K562 (cell line): ENCODE results near the gene DEK. TPM values are rescaled to one million over a fixed set of nuclear protein-coding genes. Genes with fewer than 3 reads are reported as not detected.

Experiments used
- ATAC-seq: fragments of 200-7000 bp; cut with Tn5 transposase; 3 replicates; pipeline ENCODE4 v1.9.1; 2020; ENCODE audit warnings: moderate library complexity
- BruUV-seq: library from RNA; stranded (reverse); fragments of 400-500 nt; replicated peaks from 2 replicates; lab custom pipeline; 2021; lab: Mats Ljungman, UMichigan
- CTCF ChIA-PET: fragments of 300-600 bp; formaldehyde crosslinking; extraction: SDS; loops from one replicate; lab custom pipeline; 2021; ENCODE audit warnings: low intra/inter-chr PET ratio; lab: Yijun Ruan, JAX
- POLR2A ChIA-PET: fragments of 300-600, 350-650 bp; sonication (Branson Sonifier 250); formaldehyde crosslinking; extraction: SDS; loops from one replicate; lab custom pipeline; 2021; ENCODE audit warnings: antibody characterized with exemption, inconsistent platforms; lab: Yijun Ruan, JAX
- DNase-seq, 4 experiments: peaks; one replicate each; pipeline versions ENCODE4 v3.0.0 to v3.0.0-alpha.2; 2011 to 2018; ENCODE audit warnings: low spot score in 3 of 4, mixed read lengths in 3 of 4; ENCODE audit errors: extremely low read depth in 1 of 4
- FAIRE-seq: peaks from 2 replicates; lab custom pipeline; 2011; peaks lifted over from hg19 to GRCh38; lab: Jason Lieb, UNC
- H2AFZ ChIP-seq: 2 replicates; pipeline ENCODE4 v1.6.0; 2011; ENCODE audit warnings: low read depth, low read length, control low read depth, inconsistent platforms
- H3K27ac ChIP-seq: fragments of 200-600 bp; 3 replicates; pipeline ENCODE4 v1.8.0; 2011; ENCODE audit warnings: low read depth, mild to moderate bottlenecking, control low read depth, inconsistent platforms, low read length, moderate library complexity, mixed read lengths; ENCODE audit errors: extremely low read depth
- H3K27me3 ChIP-seq, 2 experiments: fragments of 300-600 bp in 1 of 2; 2 replicates in 1 of 2; 3 replicates in 1 of 2; pipeline versions ENCODE4 v1.6.0 to v1.8.0; 2011; ENCODE audit warnings: inconsistent platforms in 2 of 2, low read length in 2 of 2, mild to moderate bottlenecking in 1 of 2, mixed read lengths in 1 of 2, moderate library complexity in 1 of 2; ENCODE audit not compliant: control insufficient read depth in 2 of 2, insufficient read depth in 2 of 2
- H3K36me3 ChIP-seq: fragments of 300-600 bp; 3 replicates; pipeline ENCODE4 v1.8.0; 2011; ENCODE audit warnings: mild to moderate bottlenecking, low read length, inconsistent platforms; ENCODE audit not compliant: control insufficient read depth, insufficient read depth
- H3K4me1 ChIP-seq, 2 experiments: fragments of 200-600 bp in 1 of 2; replicated peaks in 1 of 2; 2 replicates in 1 of 2; 3 replicates in 1 of 2; pipeline versions ENCODE4 v1.5.1 to v1.8.0; 2011; ENCODE audit warnings: inconsistent platforms in 2 of 2, low read length in 2 of 2, mild to moderate bottlenecking in 1 of 2, mixed read lengths in 1 of 2, moderate library complexity in 1 of 2; ENCODE audit not compliant: control insufficient read depth in 2 of 2, insufficient read depth in 2 of 2
- H3K4me2 ChIP-seq: 2 replicates; pipeline ENCODE4 v1.6.1; 2011; ENCODE audit warnings: low read length, control low read depth, inconsistent platforms, mixed read lengths; ENCODE audit not compliant: insufficient read depth
- H3K4me3 ChIP-seq: fragments of 200-600 bp; sonication (generic), shearing (Covaris generic); 2 replicates; pipeline ENCODE4 v1.5.1; 2016; ENCODE audit warnings: control low read depth, inconsistent platforms
- H3K79me2 ChIP-seq: fragments of 200-600 bp; 3 replicates; pipeline ENCODE4 v1.8.0; 2011; ENCODE audit warnings: low read length, inconsistent platforms; ENCODE audit not compliant: control insufficient read depth, insufficient read depth
- H3K9ac ChIP-seq, 2 experiments: 2 replicates each; pipeline versions ENCODE4 v1.6.0 to v1.6.1; 2011; ENCODE audit warnings: low read depth in 2 of 2, low read length in 2 of 2, control low read depth in 1 of 2, inconsistent platforms in 1 of 2, mild to moderate bottlenecking in 1 of 2, mixed read lengths in 1 of 2; ENCODE audit not compliant: insufficient read depth in 1 of 2
- H3K9me1 ChIP-seq: one replicate; pipeline ENCODE4 v1.6.0; 2011; ENCODE audit warnings: inconsistent platforms, mild to moderate bottlenecking, low read length, moderate library complexity; ENCODE audit not compliant: control insufficient read depth, insufficient read depth
- H3K9me3 ChIP-seq: replicated peaks from 2 replicates; pipeline ENCODE4 v1.5.1; 2011; ENCODE audit warnings: low read depth, low read length, inconsistent platforms; ENCODE audit not compliant: control insufficient read depth, insufficient read depth
- H4K20me1 ChIP-seq: replicated peaks from 2 replicates; pipeline ENCODE4 v1.6.1; 2011; ENCODE audit warnings: low read length, inconsistent platforms, mixed read lengths; ENCODE audit not compliant: control insufficient read depth, insufficient read depth
- BRF1 ChIP-seq: IDR thresholded peaks from 3 replicates; pipeline ENCODE4 v1.6.1; 2011; ENCODE audit warnings: borderline replicate concordance, mild to moderate bottlenecking; ENCODE audit not compliant: insufficient read length; ENCODE audit errors: extremely low read depth
- ELF4 ChIP-seq: fragments of 450-650 bp; formaldehyde crosslinking; IDR thresholded peaks from 2 replicates; pipeline ENCODE4 v1.4.0; 2022; ENCODE audit warnings: missing genetic modification characterization
- MEF2A ChIP-seq: IDR thresholded peaks from 2 replicates; pipeline ENCODE4 v1.6.1; 2011; ENCODE audit warnings: low read depth, mild to moderate bottlenecking, low read length, moderate library complexity; ENCODE audit not compliant: control insufficient read depth
- SMARCA5 ChIP-seq: fragments of 450-650 bp; IDR thresholded peaks from 2 replicates; pipeline ENCODE4 v1.6.1; 2016
- SNRNP70 ChIP-seq: fragments of 200-400 bp; formaldehyde crosslinking; optimal IDR thresholded peaks from 2 replicates; pipeline ENCODE3; 2017; ENCODE audit warnings: low read depth, low read length
- SOX6 ChIP-seq: fragments of 450-650 bp; IDR thresholded peaks from 2 replicates; pipeline ENCODE4 v1.6.1; 2014; ENCODE audit warnings: mild to moderate bottlenecking
- SRSF9 ChIP-seq: fragments of 200-400 bp; formaldehyde crosslinking; IDR thresholded peaks from 2 replicates; pipeline ENCODE4 v1.6.1; 2017; ENCODE audit warnings: low read depth, low read length, borderline replicate concordance
- ZNF277 ChIP-seq: fragments of 250-450 bp; sonication (Bioruptor Pico); IDR thresholded peaks from 2 replicates; pipeline ENCODE4 v1.8.0; 2022; ENCODE audit warnings: inconsistent platforms, mild to moderate bottlenecking, moderate library complexity, borderline replicate concordance
- ZNF324 ChIP-seq: fragments of 250-450 bp; sonication (Bioruptor Pico); IDR thresholded peaks from 2 replicates; pipeline ENCODE4 v1.4.0; 2020; ENCODE audit warnings: mild to moderate bottlenecking
- ZNF436 ChIP-seq: fragments of 250-450, 450-650 bp; sonication (Bioruptor Pico); formaldehyde crosslinking; IDR thresholded peaks from 2 replicates; pipeline ENCODE4 v1.7.0; 2020; ENCODE audit warnings: mild to moderate bottlenecking
- ZNF57 ChIP-seq: fragments of 450-650 bp; formaldehyde crosslinking; IDR thresholded peaks from 2 replicates; pipeline ENCODE4 v1.4.0; 2020; ENCODE audit warnings: mild to moderate bottlenecking, moderate library complexity
- WGBS: fragments of 100-300 bp; shearing (Covaris generic); methylation state at CpG from one replicate; pipeline ENCODE4 v1.1.6; 2016; ENCODE audit warnings: low coverage, mixed read lengths; ENCODE audit not compliant: insufficient coverage; ENCODE audit errors: missing lambda C conversion rate; 5-methylcytosine and 5-hydroxymethylcytosine counted together
- in situ Hi-C: fragments of 300-500 bp; cut with MboI; formaldehyde crosslinking; loops from 4 replicates; pipeline ENCODE4 v1.15.0; 2018; ENCODE audit warnings: inconsistent platforms, mixed read lengths
- intact Hi-C: fragments of 100-400 bp; cut with micrococcal nuclease; formaldehyde crosslinking; loops from 2 replicates; pipeline ENCODE4 v1.14.2; 2022
- polyA plus RNA-seq, 8 experiments: library from polyadenylated mRNA; depleted of rRNA in 4 of 8; stranded (reverse) in 5 of 8; unstranded in 3 of 8; fragments of >200 nt; fragmentation: Nextera tagmentation in 2 of 8; fragmentation: Illumina TruSeq in 1 of 8; extraction: Ambion mirVana in 2 of 8; extraction: Trizol in 1 of 8; gene quantifications; 2 replicates each; pipeline versions ENCODE4 v1.2.1 to v1.2.3, GENCODE V29; 2011 to 2014; ENCODE audit warnings: inconsistent platforms in 1 of 8, missing spikeins in 1 of 8
- total RNA-seq, 7 experiments: library from RNA; depleted of rRNA in 6 of 7; stranded (reverse); fragments of >200 nt in 6 of 7; fragmentation: Illumina TruSeq in 2 of 7; extraction: Trizol in 2 of 7; gene quantifications; 2 replicates each; pipeline versions ENCODE4 v1.2.1 to v1.2.3, GENCODE V29; 2011 to 2021; ENCODE audit warnings: low replicate concordance in 1 of 7

DEK gene
- total and polyA plus RNA-seq, 9 of the 15 experiments (the other 6 are each of a cell fraction or from before 2014, with no cell fraction given) = 82.3 to 338 (median 184) TPM

- Histone ChIP-seq H3K27ac (no peak overlapping the region), H3K9me1 (no peaks in the 10 kb centered on the region), H3K9ac (no peak overlapping the region), H3K4me2 (no peak overlapping the region), H2AFZ (no peak overlapping the region), H3K27me3 (peaks cover 30 to 36% of the 10 kb centered on the region in 2 experiments), H3K36me3 (no peaks in the 10 kb centered on the region), H3K4me1 (peaks cover 0 to 8% of the 10 kb centered on the region in 2 experiments; a peak in 2 of 5 replicates), H3K9me3 (no peaks in the 10 kb centered on the region), H3K79me2 (no peaks in the 10 kb centered on the region), H4K20me1 (no peaks in the 10 kb centered on the region), H3K4me3 (no peak overlapping the region)
- ChIA-PET POLR2A (interaction anchor here (2.2 kb wide), 1 partner anchor 11 kb away, joined by 6 read pairs; no protein-coding TSS in a partner anchor), CTCF (no interaction called here)
- intact Hi-C loops = no loop called here
- 2% methylated on average over 3 of the region's 3 CpGs for WGBS
- TF ChIP-seq ELF4 (CRISPR knock-in tag) (no peak), SMARCA5 (no peak), ZNF277 (CRISPR knock-in tag) (no peak), SRSF9 (no peak), BRF1 (no peak), MEF2A (no peak), SNRNP70 (no peak), ZNF436 (no peak), ZNF57 (CRISPR knock-in tag) (no peak), SOX6 (no peak), ZNF324 (no peak)
- no peak for ATAC-seq
- FAIRE-seq = no peak
- DNase-seq = no peak
- in situ Hi-C loops = no loop called here
- BruUV-seq = no TSS peak
These were observed 15.1 kb upstream of the DEK start for GRCh38 chr6:18279422-18279821.
